OCI-M2 (cell line): Measurements from ENCODE around the gene TARBP1.
"Not testable (repeated sequence)": the region's sequence is repeated elsewhere in the genome, so short reads cannot be mapped to it uniquely, and the experiment has no call there.

Experiments used
- DNase-seq: peaks from one replicate; lab custom pipeline; 2025; ENCODE audit not compliant: unreplicated experiment; lab: John Stamatoyannopoulos, UW

The TARBP1 gene

GRCh38 chr1:234437423-234438171 lies 41.4 kb downstream of the TARBP1 start:
- no peak for DNase-seq

DNA sequence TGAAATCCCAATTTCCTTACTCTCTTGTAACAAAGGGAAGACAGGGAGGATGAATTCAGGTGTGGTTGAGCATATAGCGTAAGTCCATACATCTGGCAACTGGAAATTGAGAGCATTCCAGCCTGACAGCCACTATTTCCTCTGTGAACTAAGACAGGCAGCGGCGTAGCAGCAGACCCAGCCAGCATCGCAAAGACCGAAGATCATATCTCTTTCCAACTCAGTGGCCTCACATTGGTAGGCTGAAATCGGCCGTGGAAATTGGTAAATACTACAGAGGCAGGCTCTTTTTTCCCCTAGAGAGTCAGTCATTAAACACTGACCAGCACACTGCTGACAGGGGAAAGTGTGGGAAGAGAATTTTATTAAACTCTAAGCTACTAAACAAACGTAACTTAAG lies 43.4 kb downstream of the TARBP1 start:
- no peak for DNase-seq

- DNase-seq, result no peak
Observed at GRCh38 chr1:234434706-234435105, 44.3 kb downstream of the TARBP1 start.

DNA sequence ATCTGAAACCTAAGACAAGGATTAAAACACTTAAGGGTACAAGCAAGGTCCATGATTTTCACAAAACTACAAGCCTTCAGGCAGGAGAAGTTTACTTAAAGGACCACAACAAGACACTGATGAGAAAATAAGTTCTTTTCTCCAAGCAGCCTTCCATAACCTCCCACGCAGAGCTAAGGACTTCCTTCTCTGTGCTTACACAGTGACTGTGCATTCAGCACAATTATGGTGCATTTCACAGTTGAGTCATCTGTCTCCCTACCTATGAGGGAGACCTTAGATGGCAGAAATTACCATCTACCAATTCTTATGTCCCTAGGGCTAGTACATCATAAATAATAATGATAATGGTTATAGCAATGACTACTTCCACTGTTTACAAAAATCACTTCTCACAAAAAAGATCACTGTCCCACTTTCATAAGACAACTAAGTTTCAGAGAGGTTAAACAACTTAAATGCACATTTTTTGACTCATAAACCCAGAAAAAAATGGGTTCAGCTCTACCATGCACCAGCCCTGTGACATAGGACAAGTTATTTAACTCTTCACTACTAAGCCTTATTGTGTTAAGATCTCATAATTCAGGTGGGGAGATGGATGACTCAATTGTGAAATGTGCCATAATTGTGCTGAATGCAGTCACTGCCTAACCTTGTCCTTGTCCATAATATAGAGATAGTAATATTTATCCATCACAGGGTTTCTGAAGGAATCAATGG lies 45.3 kb downstream of the TARBP1 start:
- DNase-seq, result no peak

DNA sequence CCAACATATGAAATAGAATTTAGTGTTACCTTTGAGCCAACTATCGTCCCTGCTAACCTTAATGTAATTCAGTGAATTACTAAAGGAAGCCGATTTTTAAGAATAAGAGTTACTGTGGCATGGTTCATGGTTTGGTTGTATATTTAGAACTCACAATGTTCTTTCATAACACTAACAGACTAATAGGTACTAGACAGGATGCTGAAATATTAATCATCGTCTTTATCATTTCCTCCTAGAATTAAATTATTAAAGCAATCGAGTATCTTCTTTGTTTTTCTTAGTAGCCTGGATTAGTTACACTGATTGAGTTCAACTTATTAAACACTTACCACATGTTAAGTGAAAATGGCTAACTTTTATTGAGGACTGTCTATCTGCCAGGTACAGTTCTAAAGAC lies 47.7 kb downstream of the TARBP1 start:
- DNase-seq, result no peak

DNA sequence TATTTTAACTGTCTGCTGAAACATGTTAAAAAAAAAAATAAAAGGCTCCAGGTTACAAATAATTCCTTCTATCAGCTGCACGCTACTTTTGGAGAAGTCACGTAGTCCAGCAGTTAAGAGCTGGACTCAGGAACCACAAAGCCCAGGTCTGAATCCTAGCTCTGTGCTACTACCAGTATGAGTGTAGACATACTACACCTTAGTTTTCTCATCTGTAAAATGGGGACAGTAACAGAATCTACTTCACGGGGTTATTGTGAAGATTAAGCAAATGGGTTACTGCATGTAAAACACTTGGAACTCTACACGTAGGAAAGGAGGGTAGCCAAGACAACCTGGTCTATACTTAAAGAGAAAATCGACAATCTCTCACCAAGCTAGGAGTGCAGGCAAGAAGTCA lies 48.3 kb downstream of the TARBP1 start:
- DNase-seq, result no peak

GRCh38 chr1:234429434-234429806 lies 49.6 kb downstream of the TARBP1 start:
- no peak for DNase-seq

- no peak for DNase-seq
Observed at GRCh38 chr1:234427950-234428646, 50.9 kb downstream of the TARBP1 start.

DNA sequence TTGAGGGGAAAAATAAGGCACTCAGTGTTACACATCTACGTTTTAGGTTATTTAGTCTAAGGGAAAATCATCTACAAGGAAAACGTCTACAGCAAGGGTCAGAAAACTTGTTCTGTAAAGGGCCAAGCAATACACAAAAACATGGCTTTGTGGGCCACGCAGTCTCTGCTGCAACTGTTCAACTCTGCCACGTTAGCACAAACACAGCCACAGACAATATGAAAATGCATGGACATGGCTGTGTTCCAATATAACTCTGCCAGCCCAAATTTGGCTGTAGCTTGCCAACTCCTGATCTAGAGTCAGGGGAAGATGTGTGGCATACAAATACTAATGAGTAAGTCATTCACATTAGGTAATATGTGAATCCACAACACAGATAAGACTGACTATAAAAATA lies 65.0 kb downstream of the TARBP1 start:
- no peak for DNase-seq

DNA sequence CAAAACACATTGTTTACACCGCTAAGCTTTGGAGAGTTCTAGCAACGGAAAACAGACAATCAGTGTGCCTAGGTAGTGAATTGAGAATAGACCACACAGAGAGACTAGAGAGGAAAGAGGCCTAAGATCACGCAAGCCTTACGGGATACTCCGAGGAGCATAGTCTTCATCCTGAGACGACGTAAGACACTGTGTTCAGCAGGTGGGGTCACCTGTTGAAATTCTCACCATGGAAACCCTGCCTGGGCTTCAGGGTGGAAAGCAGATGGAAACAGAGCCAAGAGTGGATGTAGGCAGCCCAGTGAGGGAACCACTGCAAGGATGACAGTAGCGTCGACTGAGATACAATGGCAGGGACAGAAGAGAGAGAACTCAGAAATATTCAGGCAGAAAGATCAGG lies 65.5 kb downstream of the TARBP1 start:
- no peak for DNase-seq

DNA sequence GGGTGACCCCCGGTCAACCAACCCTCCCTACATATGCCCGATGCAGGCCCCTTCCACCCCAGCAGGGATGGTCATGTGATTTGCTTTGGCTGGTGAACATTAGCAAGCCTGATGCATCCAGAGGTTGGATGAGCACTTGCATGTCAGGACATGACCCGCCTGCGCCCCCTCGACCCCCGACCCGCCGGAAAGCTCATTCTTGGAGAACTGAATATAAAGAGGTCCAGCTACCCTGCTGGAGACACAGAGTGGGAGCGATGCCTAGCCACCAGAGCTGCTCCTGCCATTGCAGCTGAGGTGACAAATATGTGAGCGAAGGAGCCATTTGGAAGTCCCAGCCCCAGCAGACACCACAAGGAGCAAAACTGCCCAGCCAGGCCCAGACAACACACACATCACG lies 66.1 kb downstream of the TARBP1 start:
- DNase-seq, result no peak

GRCh38 chr1:234409328-234409727 lies 69.7 kb downstream of the TARBP1 start:
- no peak for DNase-seq

DNA sequence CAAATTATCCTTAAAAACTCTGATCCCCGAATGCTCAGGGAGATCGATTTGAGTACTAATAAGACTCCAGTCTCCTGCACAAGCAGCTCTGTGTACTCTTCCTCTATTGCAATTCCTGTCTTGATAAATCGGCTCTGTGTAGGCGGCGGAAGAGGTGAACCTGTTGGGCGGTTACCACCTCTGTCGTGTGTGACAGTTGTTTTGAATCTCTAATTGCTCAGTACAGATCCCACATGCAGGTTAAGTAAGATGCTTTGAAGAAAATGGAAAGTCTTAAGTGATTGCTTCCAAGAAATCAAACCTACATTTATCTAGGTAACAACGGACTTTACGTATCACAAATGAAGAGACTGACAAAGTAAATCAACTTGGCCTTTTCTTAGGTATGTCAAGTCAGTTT lies 70.2 kb downstream of the TARBP1 start:
- DNase-seq, result no peak

- DNase-seq, result no peak
Observed at GRCh38 chr1:234406871-234407270, 72.1 kb downstream of the TARBP1 start.

DNA sequence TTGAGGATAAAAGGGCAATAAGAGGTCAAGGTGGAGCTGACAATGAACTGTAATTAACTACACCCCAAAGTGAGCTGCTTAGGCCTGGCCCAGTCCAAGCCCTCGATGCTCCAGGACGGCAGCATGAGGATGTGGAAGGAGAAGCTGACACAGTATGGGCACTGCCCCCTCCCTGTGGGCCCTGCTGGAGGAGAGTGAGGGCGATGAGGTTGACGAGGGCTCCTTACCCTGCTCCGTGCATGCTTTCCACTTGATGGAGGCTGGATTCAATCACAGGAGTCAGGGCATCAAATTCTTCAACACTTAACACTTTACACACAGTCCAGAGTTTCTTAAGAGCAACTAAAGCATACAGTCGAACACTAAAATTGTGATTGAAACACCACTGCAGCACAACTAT lies 73.3 kb downstream of the TARBP1 start:
- no peak for DNase-seq

- no peak for DNase-seq
Observed at GRCh38 chr1:234402939-234403338, 76.0 kb downstream of the TARBP1 start.

GRCh38 chr1:234401658-234402057 lies 77.3 kb downstream of the TARBP1 start:
- no peak for DNase-seq

DNA sequence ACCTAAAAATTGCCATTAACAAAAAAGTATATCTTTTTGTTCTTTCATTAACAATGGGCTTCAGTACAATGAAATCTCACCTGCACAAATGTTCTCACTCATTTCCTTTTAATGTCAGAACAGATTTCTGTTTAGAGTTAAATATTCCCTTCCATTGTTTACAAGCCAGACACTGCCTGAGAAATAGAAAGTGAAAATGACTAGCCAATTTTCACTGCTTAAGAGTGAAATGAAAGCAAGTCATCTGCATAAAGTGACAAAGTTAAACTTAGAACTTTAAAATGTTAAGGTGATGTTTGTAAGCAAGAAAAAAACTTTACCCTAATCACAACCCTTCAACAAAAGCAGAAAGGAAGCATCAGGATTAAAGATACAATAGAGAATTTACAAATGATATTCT lies 78.2 kb downstream of the TARBP1 start:
- DNase-seq, result no peak

DNA sequence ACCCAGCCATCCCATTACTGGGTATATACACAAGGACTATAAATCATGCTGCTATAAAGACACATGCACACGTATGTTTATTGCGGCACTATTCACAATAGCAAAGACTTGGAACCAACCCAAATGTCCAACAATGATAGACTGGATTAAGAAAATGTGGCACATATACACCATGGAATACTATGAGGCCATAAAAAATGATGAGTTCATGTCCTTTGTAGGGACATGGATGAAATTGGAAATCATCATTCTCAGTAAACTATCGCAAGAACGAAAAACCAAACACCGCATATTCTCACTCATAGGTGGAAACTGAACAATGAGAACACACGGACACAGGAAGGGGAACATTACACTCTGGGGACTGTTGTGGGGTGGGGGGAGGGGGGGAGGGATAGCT lies 79.5 kb downstream of the TARBP1 start:
- not testable (repeated sequence) for DNase-seq

DNA sequence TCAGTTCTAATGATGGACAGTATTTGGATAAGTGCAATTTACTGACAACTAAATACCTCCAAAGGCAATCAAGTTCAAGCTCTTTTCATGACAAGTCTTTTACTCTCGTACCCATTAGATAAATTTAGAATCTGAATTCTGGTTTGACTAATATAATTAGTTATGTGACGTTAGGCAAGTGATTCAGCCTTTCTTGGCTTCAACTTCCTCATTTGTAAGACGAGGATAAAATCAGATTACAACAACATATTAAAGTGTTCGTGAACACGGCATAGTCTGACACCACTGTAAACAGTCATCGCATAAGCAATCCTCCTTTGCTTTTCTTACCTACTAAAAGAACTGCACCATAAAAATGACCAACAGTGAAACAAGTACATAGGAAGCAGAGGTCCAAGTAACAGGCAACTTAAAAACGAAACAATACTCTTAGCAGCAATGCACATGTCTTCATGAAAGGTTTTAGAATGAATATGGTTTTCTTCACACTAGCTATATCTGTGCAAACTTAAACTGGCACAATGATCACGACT lies 80.1 kb downstream of the TARBP1 start:
- DNase-seq, result no peak

DNA sequence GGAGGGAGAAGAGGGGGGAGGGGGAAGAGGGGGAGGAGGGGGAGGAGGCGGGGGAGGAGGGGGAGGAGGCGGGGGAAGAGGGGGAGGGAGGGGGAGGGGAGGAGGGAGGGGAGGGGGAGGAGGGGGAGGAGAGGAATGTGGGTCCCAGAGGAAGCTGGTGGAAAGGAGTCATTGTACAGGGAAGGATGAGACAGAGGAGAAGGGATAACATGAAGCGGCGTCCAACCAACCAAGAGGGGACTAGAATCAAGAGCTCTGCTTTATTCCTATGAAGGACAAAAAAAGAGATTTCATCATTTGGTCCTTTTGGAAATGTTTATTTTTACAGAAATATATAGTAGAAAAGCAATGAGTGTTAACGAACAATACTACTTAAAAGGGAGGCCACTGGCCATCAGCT lies 81.2 kb downstream of the TARBP1 start:
- DNase-seq, result no peak

GRCh38 chr1:234396871-234397270 lies 82.1 kb downstream of the TARBP1 start:
- DNase-seq, result no peak
